BJ (cell line): ENCODE measurements around the gene HDAC11. TPM values are rescaled to one million over a fixed set of nuclear protein-coding genes. Genes with fewer than 3 reads are reported as not detected.

ENCODE experiments used
- CTCF ChIA-PET: fragments of 350-600 bp; formaldehyde crosslinking; extraction: SDS; loops from one replicate; lab custom pipeline; 2021; ENCODE audit warnings: antibody characterized with exemption, inconsistent platforms; lab: Yijun Ruan, JAX
- POLR2A ChIA-PET: fragments of 300-600 bp; sonication (Branson Sonifier 250); formaldehyde crosslinking; extraction: SDS; loops from one replicate; lab custom pipeline; 2021; ENCODE audit warnings: antibody characterized with exemption; lab: Charles Lee
- DNase-seq: peaks from one replicate; pipeline ENCODE4 v3.0.0-alpha.2; 2011; ENCODE audit warnings: low read depth
- H3K27me3 ChIP-seq: 2 replicates; pipeline ENCODE4 v1.6.0; 2011; ENCODE audit warnings: low read length; ENCODE audit not compliant: control insufficient read depth, insufficient read depth
- H3K36me3 ChIP-seq: 2 replicates; pipeline ENCODE4 v1.5.1; 2011; ENCODE audit warnings: low read length; ENCODE audit not compliant: control insufficient read depth, insufficient read depth
- H3K4me3 ChIP-seq: 2 replicates; pipeline ENCODE4 v1.5.1; 2011; ENCODE audit warnings: low read depth, mild to moderate bottlenecking, control low read depth, low read length
- CTCF ChIP-seq: IDR thresholded peaks from 2 replicates; pipeline ENCODE4 v1.5.1; 2011; ENCODE audit warnings: low read depth, mild to moderate bottlenecking, control low read depth, inconsistent platforms, low read length, moderate library complexity; ENCODE audit not compliant: insufficient read depth
- polyA plus RNA-seq: library from polyadenylated mRNA; depleted of rRNA; stranded (reverse); fragments of >200 nt; gene quantifications from 2 replicates; pipeline ENCODE4 v1.2.3, GENCODE V29; 2011

The HDAC11 gene
- polyA plus RNA-seq, 1 experiment: 16.0 TPM

GRCh38 chr3:13495351-13495813, 15.3 kb downstream of the HDAC11 start:
- TF ChIP-seq CTCF: no peak
- Histone ChIP-seq H3K36me3 (peaks cover 1% of the 10 kb centered on the region; the same call in 1 of the 2 replicates), H3K4me3 (no peak overlapping the region), H3K27me3 (no peaks in the 10 kb centered on the region)
- ChIA-PET POLR2A (no interaction called here), CTCF (interaction anchor here (0.6 to 11.9 kb wide), 25 partner anchors 8 to 403 kb away, joined by 3 to 655 read pairs (median 7); partner anchors contain the start of genes FBLN2 and HDAC11)
- DNase-seq: no peak

GRCh38 chr3:13495921-13496723, 16.0 kb downstream of the HDAC11 start:
- Histone ChIP-seq H3K27me3 (no peaks in the 10 kb centered on the region), H3K4me3 (no peak overlapping the region), H3K36me3 (peaks cover 1% of the 10 kb centered on the region; the same call in 1 of the 2 replicates)
- POLR2A ChIA-PET: interaction anchor here (1.0 kb wide), 1 partner anchor 152 kb away, joined by 3 read pairs; no protein-coding TSS in a partner anchor
- peak; percentile 95 for TF ChIP-seq CTCF
- CTCF ChIA-PET: interaction anchor here (0.6 to 11.9 kb wide), 38 partner anchors 11 to 404 kb away, joined by 3 to 655 read pairs (median 6); partner anchors contain the start of genes FBLN2 and HDAC11
- DNase-seq: no peak

- Histone ChIP-seq H3K4me3 (no peak overlapping the region), H3K27me3 (no peaks in the 10 kb centered on the region), H3K36me3 (peaks cover 1% of the 10 kb centered on the region; the same call in 1 of the 2 replicates)
- ChIA-PET POLR2A (interaction anchor here (1.0 kb wide), 1 partner anchor 151 kb away, joined by 3 read pairs; no protein-coding TSS in a partner anchor), CTCF (interaction anchor here (0.6 to 11.9 kb wide), 34 partner anchors 10 to 405 kb away, joined by 3 to 655 read pairs (median 6); partner anchors contain the start of genes FBLN2 and HDAC11)
- DNase-seq: no peak
- no peak for TF ChIP-seq CTCF
Measured at GRCh38 chr3:13496879-13497278, 16.8 kb downstream of the HDAC11 start.

- POLR2A ChIA-PET: no interaction called here
- Histone ChIP-seq H3K27me3 (no peaks in the 10 kb centered on the region), H3K36me3 (peaks cover 1% of the 10 kb centered on the region; the same call in 1 of the 2 replicates), H3K4me3 (no peak overlapping the region)
- no peak for TF ChIP-seq CTCF
- no peak for DNase-seq
- CTCF ChIA-PET: interaction anchor here (1.2 to 11.9 kb wide), 5 partner anchors 16 to 406 kb away, joined by 4 to 655 read pairs (median 16); no protein-coding TSS in a partner anchor
Measured at GRCh38 chr3:13497386-13497785, 17.3 kb downstream of the HDAC11 start.
